Measurements from ENCODE around the gene SLC38A8. TPM values are rescaled to one million over a fixed set of nuclear protein-coding genes. Genes with fewer than 3 reads are reported as not detected.

SLC38A8 gene
- total RNA-seq, 2 donors from 2014 or later, result not detected

DNA sequence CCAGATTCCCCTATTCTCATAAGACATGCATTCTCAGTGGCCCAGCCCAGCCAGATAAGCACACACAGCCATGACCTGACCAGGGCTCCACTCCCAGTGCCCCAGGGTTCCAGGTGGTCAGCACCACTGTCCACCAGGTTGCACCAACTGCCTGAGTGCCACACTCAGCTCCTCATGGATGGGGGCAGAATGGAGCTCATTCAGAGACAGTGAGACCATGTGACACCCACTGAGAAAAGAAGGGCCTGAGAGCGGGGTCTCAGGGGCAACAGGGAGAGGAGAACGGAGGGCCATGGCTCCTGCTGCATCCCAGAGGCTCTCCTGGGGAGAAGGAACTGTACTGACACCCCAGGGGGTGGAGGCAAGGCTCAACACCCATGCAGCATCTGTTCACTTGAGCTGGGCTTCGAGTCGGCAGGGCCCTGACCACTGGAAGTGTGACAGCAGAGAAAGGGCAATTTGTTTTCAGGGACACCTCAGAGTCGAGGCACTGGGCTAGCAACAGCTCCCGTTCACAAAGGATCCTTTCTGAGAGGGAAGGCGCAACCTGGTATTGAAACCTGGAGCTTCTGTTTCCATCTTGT is 18.7 kb upstream of the SLC38A8 start:
- H3K9me3 ChIP-seq (ENCODE audit: control insufficient read depth, low read length), result no peaks in the 10 kb centered on the region
- Mint-ChIP-seq H3K27ac (no peak overlapping the region), H3K4me1 (peaks cover 5% of the 10 kb centered on the region), H3K4me3 (no peak overlapping the region), H3K36me3 (ENCODE audit: low read depth) (peaks cover 69% of the 10 kb centered on the region), H3K9me3 (no peaks in the 10 kb centered on the region), H3K27me3 (ENCODE audit: insufficient read depth) (no peaks in the 10 kb centered on the region)
- peaks cover 90% of the 10 kb centered on the region for H3K36me3 ChIP-seq (ENCODE audit: control insufficient read depth, insufficient read depth, low read length)
- TF ChIP-seq CTCF (conservative IDR thresholded peaks at IDR 0.05), result no peak
- no peak overlapping the region for H3K4me3 ChIP-seq (ENCODE audit: low read length)
- H3K27ac ChIP-seq (ENCODE audit: low read depth, low read length), result no peak overlapping the region
- peaks cover 4% of the 10 kb centered on the region for H3K4me1 ChIP-seq (ENCODE audit: control insufficient read depth, insufficient read depth, low read length)
- no peak overlapping the region for H3K9ac ChIP-seq (ENCODE audit: extremely low read depth, low read length, poor library complexity, severe bottlenecking)
- H3K27me3 ChIP-seq (ENCODE audit: control insufficient read depth, insufficient read depth, low read length, poor library complexity, severe bottlenecking), result no peaks in the 10 kb centered on the region
- DNase-seq, result no peak
- WGBS, 2 experiments (ENCODE audit: insufficient coverage in 1 of 2, insufficient read length in 1 of 2), result 88 to 89% methylated on average over 6 to 7 of the region's 7 CpGs

- 95% methylated on average over 12 to 28 of the region's 28 CpGs for WGBS, 2 experiments (ENCODE audit: insufficient coverage in 1 of 2, insufficient read length in 1 of 2)
- no peaks in the 10 kb centered on the region for H3K27me3 ChIP-seq (ENCODE audit: control insufficient read depth, insufficient read depth, low read length, poor library complexity, severe bottlenecking)
- no peak overlapping the region for H3K4me3 ChIP-seq (ENCODE audit: low read length)
- no peaks in the 10 kb centered on the region for H3K27me3 Mint-ChIP-seq (ENCODE audit: insufficient read depth)
- no peak overlapping the region for H3K9ac ChIP-seq (ENCODE audit: extremely low read depth, low read length, poor library complexity, severe bottlenecking)
- no peaks in the 10 kb centered on the region for H3K9me3 ChIP-seq (ENCODE audit: control insufficient read depth, low read length)
- no peaks in the 10 kb centered on the region for H3K9me3 Mint-ChIP-seq
- peaks cover 4% of the 10 kb centered on the region for H3K4me1 ChIP-seq (ENCODE audit: control insufficient read depth, insufficient read depth, low read length)
- H3K27ac Mint-ChIP-seq, result no peak overlapping the region
- peaks cover 5% of the 10 kb centered on the region for H3K4me1 Mint-ChIP-seq
- TF ChIP-seq CTCF (conservative IDR thresholded peaks at IDR 0.05), result no peak
- peaks cover 80% of the 10 kb centered on the region for H3K36me3 Mint-ChIP-seq (ENCODE audit: low read depth)
- DNase-seq, result no peak
- no peak overlapping the region for H3K4me3 Mint-ChIP-seq
- H3K36me3 ChIP-seq (ENCODE audit: control insufficient read depth, insufficient read depth, low read length), result peaks cover 90% of the 10 kb centered on the region
- H3K27ac ChIP-seq (ENCODE audit: low read depth, low read length), result no peak overlapping the region
Observed at GRCh38 chr16:84059946-84060901, 17.6 kb upstream of the SLC38A8 start.

DNA sequence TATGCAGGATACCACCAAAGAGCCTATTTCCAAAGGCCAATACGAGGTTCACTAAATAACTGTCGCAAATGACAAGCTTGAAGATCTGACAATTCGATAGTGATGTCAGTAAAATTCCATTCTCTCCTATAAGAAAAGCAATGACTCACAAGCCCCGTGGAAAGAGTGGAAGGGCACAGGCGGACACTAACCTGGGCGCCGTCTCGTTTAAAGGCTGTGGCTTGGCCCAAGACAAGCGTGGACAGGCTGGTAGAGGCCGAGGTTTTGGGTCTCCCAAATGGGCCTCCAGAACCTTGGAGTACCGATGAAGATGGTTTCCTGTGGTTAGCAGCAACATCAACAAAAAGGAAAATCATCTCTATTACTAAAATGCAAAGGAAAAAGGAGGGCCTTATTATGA is 16.5 kb upstream of the SLC38A8 start:
- H3K27ac ChIP-seq (ENCODE audit: low read depth, low read length), result no peak overlapping the region
- Mint-ChIP-seq H3K36me3 (ENCODE audit: low read depth) (peaks cover 83% of the 10 kb centered on the region), H3K4me3 (no peak overlapping the region), H3K27ac (no peak overlapping the region), H3K9me3 (no peaks in the 10 kb centered on the region), H3K4me1 (peaks cover 5% of the 10 kb centered on the region), H3K27me3 (ENCODE audit: insufficient read depth) (no peaks in the 10 kb centered on the region)
- H3K4me3 ChIP-seq (ENCODE audit: low read length), result no peak overlapping the region
- peaks cover 4% of the 10 kb centered on the region for H3K4me1 ChIP-seq (ENCODE audit: control insufficient read depth, insufficient read depth, low read length)
- H3K36me3 ChIP-seq (ENCODE audit: control insufficient read depth, insufficient read depth, low read length), result peaks cover 84% of the 10 kb centered on the region
- no peak for TF ChIP-seq CTCF (conservative IDR thresholded peaks at IDR 0.05)
- DNase-seq, result no peak
- H3K9me3 ChIP-seq (ENCODE audit: control insufficient read depth, low read length), result no peaks in the 10 kb centered on the region
- H3K9ac ChIP-seq (ENCODE audit: extremely low read depth, low read length, poor library complexity, severe bottlenecking), result no peak overlapping the region
- H3K27me3 ChIP-seq (ENCODE audit: control insufficient read depth, insufficient read depth, low read length, poor library complexity, severe bottlenecking), result no peaks in the 10 kb centered on the region
- WGBS, 2 experiments (ENCODE audit: insufficient coverage in 1 of 2, insufficient read length in 1 of 2), result 92 to 97% methylated on average over 8 to 11 of the region's 11 CpGs
